ENCODE data around the gene MOB3A.
A peak's percentile ranks its signal among the peaks of the same experiment; 100 is the strongest.
"Not testable (repeated sequence)": the region's sequence is repeated elsewhere in the genome, so short reads cannot be mapped to it uniquely, and the experiment has no call there.

Gene MOB3A

GRCh38 chr19:2096034-2096479, at the start of gene MOB3A:
Gene MOB3A, minus strand, starts transcription at chr19:2096326. Its CDS starts 17,766 bp downstream, at chr19:2078560.
- DNase-seq, result peak in 1 of 2 experiments; percentile 81

GRCh38 chr19:2145831-2146241, 49.7 kb upstream of the MOB3A start:
- DNase-seq, result no peak

- DNase-seq, result no peak
These were observed 48.1 kb upstream of the MOB3A start for GRCh38 chr19:2144190-2144589.

GRCh38 chr19:2142173-2142829, 46.2 kb upstream of the MOB3A start:
- no peak for DNase-seq

GRCh38 chr19:2140138-2140569, 44.0 kb upstream of the MOB3A start:
- no peak for DNase-seq

GRCh38 chr19:2139385-2140137, 43.4 kb upstream of the MOB3A start:
- no peak for DNase-seq

GRCh38 chr19:2138061-2138728, 42.1 kb upstream of the MOB3A start:
- no peak for DNase-seq

GRCh38 chr19:2136796-2137195, 40.7 kb upstream of the MOB3A start:
- no peak for DNase-seq

- no peak for DNase-seq
These were observed 39.6 kb upstream of the MOB3A start for GRCh38 chr19:2135474-2136402.

GRCh38 chr19:2132731-2133490, 36.8 kb upstream of the MOB3A start:
- DNase-seq, result no peak

GRCh38 chr19:2132191-2132590, 36.1 kb upstream of the MOB3A start:
- no peak for DNase-seq

GRCh38 chr19:2131012-2131975, 35.2 kb upstream of the MOB3A start:
- DNase-seq, result not testable (repeated sequence)

- no peak for DNase-seq
These were observed 34.0 kb upstream of the MOB3A start for GRCh38 chr19:2129892-2130770.

- DNase-seq, result no peak
These were observed 33.4 kb upstream of the MOB3A start for GRCh38 chr19:2129486-2129885.

GRCh38 chr19:2129022-2129421, 32.9 kb upstream of the MOB3A start:
- no peak for DNase-seq

GRCh38 chr19:2128252-2128651, 32.1 kb upstream of the MOB3A start:
- DNase-seq, result not testable (repeated sequence)

- DNase-seq, result no peak
These were observed 31.6 kb upstream of the MOB3A start for GRCh38 chr19:2127758-2128157.

GRCh38 chr19:2126879-2127518, 30.9 kb upstream of the MOB3A start:
- DNase-seq, result no peak

Measured in stimulated activated CD4-positive, alpha-beta T cell treated with anti-CD3 and anti-CD28 coated beads, Interleukin-4, amount 100 ng/mL, for 4 hours (primary cell).